GM19240 (cell line): Measurements from ENCODE around the gene KLHL33.
"Not testable (repeated sequence)": the region's sequence is repeated elsewhere in the genome, so short reads cannot be mapped to it uniquely, and the experiment has no call there.

ENCODE experiments used
- DNase-seq: peaks from one replicate; pipeline ENCODE4 v3.0.0; 2011; ENCODE audit warnings: low spot score; ENCODE audit not compliant: insufficient read length

The KLHL33 gene

DNA sequence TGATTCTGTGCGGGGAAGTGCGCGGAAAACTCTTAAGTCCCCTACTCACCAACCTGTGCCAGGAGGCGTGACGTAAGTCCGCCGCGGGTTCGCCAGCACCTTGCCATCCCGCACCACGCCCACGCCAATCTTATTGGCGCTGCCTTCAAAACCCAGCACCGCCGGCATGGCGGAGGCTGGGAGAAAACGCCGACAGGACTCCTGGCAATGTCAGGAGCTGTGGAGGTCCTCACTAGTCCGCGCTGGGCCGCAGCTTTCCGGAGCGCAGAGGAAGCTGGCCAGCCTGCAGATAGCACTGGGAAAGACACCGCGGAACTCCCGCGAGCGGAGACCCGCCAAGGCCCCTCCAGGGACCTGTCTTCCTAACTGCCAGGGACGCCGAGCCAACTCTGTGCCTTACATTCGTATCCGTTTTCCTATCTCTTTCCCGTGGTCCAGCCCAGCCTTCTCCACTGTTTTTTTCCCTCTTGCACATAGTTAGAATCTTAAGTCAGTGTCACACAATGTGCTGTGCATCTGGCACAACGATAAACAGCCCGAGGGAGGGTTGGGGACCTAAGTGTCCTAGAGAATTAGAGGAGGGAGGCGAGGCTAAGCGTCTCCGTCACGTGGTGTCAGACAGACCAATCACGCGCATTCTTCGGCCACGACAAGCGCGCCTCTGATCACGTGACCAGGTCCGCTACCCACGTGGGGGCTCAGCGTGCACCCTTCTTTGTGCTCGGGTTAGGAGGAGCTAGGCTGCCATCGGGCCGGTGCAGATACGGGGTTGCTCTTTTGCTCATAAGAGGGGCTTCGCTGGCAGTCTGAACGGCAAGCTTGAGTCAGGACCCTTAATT, 18.8 kb upstream of the KLHL33 start, which contains the start of the genes APEX1 and OSGEP:
APEX1 (plus strand) TSS at position 711 of the 839 bp plus-strand sequence. CDS start 420 bp downstream, outside the sequence.
OSGEP (minus strand) TSS at position 297 of the 839 bp plus-strand sequence; CDS start at position 168, 129 bp downstream.
- peak; percentile 83 for DNase-seq

DNA sequence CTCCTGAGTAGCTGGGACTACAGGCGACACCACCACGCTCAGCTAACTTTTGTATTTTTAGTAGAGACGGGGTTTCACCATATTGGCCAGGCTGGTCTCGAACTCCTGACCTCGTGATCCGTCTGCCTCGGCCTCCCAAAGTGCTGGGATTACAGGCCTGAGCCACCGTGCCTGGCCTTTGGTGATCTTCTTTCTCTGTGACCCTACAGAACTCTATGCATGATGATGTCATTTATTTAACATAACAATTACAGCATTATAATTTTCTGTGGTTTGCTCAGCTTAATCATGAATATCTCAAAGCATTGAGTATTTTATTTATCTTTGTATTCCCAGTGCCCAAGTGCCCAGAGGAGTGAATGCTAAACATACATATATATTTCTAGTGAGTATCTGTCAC, 16.9 kb upstream of the KLHL33 start:
- not testable (repeated sequence) for DNase-seq

DNA sequence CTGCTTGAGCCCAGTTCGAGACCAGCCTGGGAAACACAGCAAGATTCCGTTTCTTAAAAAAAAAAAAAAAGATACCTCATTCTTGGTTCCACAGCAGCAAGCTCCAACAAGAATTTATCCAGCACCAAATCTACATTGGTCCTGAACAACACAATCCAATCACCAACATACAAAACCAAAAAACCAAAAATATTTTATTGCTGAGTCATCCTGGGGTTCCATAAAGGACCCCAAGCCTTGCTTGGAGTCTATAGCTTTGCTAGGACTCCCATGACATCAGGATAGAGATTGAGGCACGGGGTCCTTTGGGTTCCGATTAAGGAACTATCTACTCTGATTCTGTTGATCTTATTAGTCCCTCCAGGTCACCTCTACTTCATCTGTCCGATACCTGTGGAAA, 10.9 kb upstream of the KLHL33 start:
- DNase-seq, result no peak

DNA sequence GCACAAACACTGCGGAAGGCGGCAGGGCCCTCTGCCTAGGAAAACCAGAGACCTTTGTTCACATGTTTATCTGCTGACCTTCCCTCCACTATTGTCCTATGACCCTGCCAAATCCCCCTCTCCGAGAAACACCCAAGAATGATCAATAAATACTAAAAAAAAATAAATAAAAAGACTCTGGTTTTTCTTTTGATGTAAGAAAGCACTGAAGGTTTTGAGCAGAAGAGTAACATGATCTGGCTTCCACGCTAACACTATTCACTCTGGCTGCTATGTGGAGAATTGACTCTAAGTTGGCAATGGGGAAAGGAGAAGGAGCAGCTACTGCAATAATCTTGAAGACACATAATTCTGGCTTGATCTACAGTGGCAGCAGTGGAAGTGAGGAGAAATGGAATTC, 7.7 kb upstream of the KLHL33 start:
- DNase-seq, result not testable (repeated sequence)

DNA sequence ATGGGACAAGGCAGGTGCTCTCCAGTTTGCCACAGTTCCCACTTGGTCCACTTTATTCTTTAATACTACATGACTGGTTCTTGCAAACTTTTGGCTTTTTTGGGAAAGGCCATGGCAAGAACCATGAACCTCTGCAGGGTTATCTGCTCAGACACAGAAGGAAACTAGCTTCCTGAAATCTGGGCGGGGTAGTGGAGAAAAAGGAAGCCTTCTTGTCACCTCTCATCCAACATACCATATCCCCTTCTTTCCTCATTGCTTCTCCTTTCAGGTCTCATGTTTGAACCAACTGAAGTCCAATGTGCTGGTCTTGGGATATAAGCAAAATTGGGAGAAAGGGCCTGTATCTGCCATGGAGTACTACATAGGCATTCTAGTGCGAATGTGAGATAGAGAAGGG, 5.5 kb upstream of the KLHL33 start:
- no peak for DNase-seq

DNA sequence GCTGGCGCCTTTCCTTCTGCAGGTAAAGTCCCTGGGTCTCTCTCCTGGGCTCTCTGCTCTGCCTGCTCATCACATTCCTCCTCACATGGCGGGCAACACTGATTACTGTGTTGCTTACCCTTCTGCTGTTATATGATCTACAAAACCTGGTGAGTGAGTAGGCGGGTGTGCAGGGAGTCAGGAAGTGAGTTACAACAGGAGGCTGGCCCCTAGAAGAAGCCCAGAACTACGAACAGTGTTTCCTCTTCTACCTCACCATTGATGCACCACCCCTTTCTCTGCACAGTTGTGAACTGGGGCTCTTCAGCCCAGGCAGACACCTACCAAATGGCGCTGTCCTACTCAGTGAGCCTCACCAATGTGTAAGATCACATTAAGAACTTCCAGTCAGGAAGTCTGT, 4.9 kb upstream of the KLHL33 start:
- DNase-seq, result no peak

DNA sequence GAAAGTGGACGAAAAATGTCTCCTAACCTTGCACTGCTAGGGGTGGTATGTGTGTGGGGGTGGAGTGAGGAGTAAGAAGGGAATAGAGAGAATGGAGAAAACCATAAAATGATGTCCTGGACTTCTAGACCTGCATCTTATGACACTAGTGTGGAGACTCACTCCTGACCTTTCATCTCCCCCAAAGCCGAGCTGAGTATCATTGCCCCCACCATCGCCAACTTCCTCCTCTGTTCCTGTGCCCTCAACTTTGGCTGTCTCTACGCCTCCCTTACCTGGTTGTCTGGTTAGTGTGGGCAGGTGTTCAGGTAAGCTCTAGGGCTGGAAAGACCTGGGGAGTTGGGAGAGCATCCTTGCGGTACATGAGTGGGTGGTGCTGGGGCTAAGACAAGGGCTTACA, 4.5 kb upstream of the KLHL33 start:
- no peak for DNase-seq

DNA sequence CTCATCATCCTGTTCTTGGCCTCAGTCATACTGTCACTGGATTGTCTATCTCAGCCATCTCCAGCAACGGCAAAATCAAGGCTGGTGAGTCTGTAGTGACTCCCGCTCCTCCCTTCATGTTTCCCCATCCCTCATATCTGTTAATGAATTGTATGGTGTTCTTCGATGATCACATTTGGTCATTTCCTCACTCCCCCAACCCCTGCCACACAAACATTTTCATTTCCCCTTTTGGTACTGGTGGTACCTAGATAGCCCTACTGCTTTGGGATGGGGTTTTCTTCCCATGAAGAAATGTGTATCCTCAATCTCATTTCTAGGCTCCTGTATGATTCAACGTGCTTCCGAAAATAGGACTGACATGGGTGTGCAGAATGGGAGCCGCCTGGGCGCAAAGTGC, 2.7 kb upstream of the KLHL33 start:
- no peak for DNase-seq

DNA sequence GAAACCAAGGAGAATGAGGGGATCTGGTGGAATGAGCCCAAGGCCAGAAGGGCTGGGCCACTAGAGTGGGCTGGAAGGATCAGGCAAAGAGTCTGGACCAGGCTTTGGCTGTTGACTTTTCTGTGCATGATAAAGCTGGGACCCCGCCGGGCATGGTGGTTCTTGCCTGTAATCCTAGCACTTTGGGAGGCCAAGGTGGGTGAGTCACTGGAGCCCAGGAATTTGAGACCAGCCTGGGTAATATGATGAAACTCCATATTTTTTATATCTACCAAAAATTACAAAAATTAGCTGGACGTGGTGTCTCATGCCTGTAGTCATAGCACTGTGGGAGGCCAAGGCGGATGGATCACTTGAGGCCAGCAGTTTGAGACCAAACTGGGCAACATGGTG, 393 bp upstream of the KLHL33 start:
- no peak for DNase-seq

DNA sequence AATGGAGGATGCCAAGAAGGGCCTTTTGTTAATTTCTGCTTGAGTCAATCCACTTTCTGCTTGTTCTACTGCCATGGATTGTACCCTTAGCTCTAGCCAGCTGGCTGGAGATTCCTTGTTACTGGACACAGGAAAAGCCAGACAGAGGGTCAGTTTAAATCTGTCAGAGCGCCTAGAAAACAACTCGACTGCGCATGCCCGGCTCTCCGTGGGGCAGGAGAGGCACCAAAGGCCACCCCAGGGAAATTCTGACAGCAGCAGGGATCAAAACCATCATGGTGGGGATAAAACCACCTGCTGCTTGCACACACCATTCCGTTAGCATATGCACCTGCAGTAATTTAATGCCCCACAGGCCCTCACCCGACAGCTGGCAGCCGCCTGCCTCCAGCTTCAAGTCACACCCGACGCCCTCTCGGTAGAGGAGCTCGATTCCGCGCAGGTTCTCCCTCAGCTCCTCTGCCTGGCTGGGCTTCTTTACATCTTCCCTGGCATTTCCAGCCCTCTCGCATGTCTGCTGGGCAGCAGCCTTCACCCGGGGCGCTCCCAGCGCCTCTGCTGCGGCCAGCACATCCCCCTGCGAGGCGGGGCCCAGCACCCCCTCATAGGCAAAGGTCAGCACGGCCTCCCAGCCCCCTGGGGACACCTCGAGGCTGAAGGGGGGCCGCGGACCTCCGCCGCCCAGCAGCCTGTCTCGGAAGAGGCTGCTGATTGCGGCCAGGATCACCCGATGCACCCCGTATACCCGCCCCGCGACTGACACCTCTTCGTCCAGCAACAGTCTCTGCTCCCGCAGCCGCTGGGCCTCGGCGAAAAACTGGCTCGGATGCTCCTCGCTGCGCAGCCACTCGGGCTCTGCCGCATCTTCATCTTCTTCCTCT, 1.0 kb downstream of the KLHL33 start:
- no peak for DNase-seq

DNA sequence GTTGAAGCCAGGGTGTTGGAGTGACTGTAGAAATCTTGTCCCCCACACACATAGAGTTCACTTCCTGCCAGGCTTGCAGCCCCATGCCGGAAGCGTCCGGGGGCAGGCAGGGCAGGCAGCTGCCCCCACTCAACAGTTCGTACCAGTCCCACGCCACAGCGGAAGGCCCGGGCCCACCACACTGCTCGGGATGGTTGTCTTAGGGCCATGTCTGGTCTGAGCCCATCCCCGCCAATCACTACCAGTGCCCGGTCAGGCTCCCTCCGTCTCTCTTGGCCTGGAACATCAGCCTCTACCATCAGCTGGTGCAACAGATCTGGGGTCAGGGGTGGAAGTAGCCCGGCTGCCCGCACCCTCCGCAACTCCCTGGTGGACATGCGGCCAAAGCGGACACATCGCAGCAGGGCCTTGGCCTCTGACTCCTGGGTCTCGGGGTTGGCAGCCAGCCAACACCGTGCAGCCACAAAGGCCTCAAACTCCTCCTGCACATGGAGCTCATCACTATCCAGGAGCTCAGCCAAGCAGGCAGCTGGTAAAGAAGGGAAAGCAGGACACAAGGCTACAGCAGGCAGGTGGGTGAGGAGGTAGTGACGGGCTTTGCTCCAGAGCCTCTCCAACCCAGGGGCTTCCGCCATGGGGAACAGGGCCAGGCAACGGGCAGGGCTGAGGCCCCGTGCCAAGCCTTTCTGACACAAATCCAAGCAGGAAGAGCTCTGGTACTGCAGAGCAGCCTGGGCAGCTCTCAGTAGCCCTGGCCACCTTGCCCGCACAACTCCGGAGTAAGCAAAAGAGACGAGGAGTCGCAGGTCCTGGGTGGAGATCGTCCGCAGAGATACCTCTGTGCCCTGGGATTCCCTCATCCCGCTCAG, 5.9 kb downstream of the KLHL33 start:
- no peak for DNase-seq

DNA sequence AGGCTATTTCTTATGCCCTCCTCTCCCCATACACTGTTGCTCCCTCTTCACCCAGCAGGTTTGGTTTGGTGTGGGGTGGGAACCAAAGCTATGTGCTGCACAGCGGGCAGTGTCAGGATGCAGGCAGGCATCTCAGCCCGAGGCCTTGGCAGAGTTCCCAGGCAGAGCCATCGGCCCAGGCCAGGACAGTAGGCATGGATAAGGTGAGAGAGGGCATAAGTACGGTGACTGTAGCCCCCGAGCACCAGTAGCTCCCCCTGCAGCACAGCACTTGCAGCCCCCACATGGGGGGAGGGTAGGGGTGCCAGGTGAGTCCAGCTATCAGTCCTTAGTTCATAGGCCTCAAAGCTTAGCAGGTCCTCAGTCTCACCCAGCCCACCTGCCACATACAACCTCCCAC, 7.2 kb downstream of the KLHL33 start:
- DNase-seq, result no peak

DNA sequence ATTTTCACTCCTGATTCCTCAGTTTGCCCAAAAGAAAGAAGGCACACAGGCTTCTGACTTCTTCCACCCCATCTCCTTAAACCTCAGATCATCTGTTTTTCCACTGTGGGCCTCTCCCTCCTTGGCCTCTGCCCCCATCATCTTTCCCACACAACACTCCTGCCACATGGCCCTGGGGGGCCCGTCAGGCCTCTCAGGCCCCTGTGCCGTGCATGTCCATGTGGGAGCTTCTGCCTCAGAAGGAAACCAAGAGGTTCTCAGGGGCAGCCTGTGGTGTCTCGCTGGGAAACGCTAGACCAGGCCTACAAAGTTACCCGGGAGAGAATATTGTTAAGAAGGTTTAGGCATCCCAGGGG, 8.0 kb downstream of the KLHL33 start:
- DNase-seq, result no peak

DNA sequence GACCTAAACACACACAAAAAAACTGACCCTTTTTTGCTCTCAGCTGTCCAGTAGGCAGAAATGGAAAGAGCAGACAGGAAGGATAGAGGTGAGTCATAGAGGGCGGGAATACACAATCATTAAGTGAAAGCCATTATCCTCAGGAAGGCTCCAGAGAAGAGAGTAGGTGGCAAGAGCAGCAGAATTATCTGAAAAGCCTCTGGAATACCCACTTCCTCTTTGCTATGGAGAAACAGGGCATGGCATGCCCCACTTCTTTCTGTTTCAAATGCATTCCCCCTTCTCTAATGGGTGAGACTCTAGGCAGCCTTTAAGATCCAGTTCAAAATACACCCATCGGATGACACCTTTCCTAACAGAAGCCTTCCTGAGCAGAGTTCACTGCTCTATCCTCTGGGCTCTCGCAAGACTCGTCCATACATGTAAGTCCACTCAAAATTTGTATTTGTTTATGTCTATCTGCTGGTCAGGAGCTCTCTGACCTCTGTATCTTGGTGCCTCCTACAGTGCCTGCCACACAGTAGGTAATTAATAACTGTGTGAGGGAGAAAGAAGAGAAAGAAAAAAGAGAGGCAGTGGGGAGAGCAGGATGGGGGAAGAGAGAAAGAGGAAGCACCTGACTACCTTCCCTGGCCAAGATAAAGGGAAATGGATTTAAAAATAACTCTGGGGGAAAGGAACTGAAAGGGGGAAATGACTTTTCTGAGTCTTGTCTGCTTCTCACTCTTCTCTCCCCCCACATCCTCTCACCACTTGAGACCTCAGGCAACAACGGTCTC, 8.5 kb downstream of the KLHL33 start:
- peak; percentile 86 for DNase-seq

DNA sequence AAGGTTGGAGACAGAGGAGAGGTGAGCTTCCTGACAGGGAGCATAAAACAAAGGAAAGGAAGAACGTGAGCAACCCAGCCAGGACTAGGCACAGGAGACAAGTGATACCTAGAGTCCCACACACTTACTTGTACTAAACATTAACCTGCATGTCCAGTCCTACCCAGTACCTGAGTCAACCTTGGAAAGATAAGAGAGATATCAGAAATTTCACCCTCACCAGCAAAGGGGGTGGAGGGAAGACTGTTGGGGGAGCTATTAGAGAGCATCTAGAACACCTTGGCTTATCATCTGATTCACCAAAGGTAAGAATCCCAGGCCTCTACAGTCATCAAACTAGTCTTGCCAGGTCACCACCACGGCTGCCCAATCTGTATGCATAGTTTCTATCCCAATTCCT, 11.1 kb downstream of the KLHL33 start:
- no peak for DNase-seq

DNA sequence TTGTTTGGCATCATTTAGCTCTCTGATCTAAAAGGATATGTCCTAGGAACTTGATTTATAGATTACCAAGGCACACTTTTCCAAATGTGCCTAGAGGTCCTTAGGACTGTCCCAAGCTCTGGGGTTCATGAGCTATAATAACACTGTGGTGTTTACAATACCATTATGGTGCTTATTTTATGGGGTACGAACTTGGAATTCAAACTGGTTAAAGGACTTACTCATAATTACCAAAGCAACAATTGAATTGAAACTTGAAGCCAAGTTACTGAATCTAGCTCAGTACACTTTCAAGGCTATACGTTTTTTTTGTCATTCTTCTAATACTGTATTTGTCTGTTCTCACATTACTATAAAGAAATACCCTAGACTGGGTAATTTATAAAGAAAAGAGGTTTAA, 13.1 kb downstream of the KLHL33 start:
- DNase-seq, result no peak

DNA sequence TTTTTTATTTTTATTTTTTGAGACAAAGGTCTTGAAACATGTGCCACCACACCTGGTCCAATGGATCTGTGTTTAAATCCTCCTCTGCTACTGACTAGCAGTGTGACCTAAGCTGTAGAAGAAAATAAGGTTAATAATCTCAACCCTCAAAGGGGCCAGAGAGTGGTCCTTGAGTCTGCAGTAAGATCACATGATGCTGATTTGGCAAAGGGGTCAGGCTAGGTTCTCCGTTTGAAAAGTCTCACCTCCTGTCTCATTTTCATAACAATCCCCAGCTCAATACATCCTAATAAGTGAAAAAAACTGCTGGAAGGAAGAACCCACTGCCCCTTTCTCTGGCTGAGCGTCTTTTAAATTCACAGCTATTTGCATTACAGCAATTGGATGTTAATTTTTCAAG, 14.7 kb downstream of the KLHL33 start:
- DNase-seq, result no peak

DNA sequence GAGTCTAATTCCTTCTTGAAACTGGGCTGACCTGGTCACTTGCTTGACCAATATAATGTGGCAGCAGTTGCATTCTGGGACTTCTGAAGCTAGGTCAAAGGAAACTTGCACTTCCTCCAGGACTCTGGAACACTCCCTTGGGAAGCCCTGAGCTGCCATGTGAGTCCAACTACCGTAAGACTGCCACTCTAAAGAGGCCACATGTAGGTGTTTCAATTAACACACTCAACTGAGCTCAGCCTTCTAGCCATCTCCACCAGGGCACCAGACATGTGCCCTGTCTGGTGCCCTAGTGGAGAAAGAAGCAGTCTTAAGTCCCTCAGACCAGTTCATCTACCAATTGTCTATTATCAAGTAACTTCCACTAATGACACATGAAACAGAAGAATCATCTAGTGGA, 16.5 kb downstream of the KLHL33 start:
- no peak for DNase-seq

DNA sequence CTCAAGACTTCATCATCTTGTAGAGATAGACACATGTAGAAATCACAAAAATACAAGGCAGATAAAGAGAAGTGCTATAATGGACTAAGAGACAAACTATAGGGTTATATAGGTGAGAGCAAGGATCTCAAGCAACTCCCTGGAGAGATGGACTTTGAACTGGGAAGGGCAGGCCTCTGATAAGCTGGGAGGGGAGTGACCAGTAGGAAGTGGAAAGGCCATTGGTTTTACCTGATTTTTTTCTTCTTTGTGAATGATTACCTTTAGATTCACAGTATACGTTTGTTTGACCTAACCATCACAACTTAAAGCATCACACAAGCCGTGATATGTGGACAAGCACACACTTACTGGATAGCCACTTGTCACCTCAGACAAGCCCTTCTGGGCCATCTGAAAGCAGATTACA, 17.5 kb downstream of the KLHL33 start:
- DNase-seq, result no peak
